ENCODE measurements around the gene ANAPC16. TPM values are rescaled to one million over a fixed set of nuclear protein-coding genes. Genes with fewer than 3 reads are reported as not detected.

Gene ANAPC16
- total RNA-seq, 1 donor from 2014 or later, result 113 TPM

DNA sequence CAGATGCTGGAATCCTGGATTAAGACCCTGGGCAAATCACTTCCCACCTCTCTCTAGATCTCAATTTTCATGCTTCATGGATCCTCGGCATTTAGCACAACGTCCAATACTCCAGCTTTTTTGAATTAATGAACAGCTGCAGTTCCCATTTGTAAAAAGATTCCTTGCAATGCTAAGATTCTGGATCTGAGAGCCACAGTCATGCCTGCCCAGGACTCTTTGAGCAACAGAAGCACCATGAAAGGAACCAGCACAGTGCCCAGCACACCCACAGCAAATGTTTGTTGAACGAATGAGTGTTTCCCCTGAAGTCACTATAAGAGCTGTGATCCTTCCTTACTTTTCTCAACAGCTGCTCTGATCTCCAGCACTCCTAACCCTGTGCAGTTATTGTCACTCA is 37.2 kb downstream of the ANAPC16 start:
- peaks cover 93% of the 10 kb centered on the region for H3K4me1 ChIP-seq

DNA sequence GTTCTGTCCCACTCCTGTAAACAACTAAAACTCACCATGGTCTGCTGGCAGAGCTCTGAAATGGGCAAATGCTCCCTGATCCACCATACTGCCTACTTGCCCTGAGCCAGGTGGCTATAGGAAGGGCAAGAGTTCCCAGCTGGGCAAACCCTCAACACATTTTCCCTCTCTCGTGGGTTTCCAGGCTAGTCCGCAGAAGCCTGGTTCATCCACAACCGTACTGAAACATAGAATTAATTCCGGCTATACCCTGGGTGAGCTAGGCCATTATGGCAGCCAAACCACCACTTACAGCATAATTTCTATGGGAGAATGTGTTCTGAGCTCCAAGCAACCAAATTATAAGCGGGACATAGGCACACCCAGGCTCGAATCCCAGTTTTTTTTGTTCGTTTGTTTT is 37.8 kb downstream of the ANAPC16 start:
- H3K4me1 ChIP-seq, result peaks cover 87% of the 10 kb centered on the region
- H3K9me3 ChIP-seq, result no peaks in the 10 kb centered on the region
- TF ChIP-seq, protein P1, sequence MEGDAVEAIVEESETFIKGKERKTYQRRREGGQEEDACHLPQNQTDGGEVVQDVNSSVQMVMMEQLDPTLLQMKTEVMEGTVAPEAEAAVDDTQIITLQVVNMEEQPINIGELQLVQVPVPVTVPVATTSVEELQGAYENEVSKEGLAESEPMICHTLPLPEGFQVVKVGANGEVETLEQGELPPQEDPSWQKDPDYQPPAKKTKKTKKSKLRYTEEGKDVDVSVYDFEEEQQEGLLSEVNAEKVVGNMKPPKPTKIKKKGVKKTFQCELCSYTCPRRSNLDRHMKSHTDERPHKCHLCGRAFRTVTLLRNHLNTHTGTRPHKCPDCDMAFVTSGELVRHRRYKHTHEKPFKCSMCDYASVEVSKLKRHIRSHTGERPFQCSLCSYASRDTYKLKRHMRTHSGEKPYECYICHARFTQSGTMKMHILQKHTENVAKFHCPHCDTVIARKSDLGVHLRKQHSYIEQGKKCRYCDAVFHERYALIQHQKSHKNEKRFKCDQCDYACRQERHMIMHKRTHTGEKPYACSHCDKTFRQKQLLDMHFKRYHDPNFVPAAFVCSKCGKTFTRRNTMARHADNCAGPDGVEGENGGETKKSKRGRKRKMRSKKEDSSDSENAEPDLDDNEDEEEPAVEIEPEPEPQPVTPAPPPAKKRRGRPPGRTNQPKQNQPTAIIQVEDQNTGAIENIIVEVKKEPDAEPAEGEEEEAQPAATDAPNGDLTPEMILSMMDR (IDR thresholded peaks at IDR 0.05), result no peak
- ATAC-seq (no peak), DNase-seq (no peak)
- intact Hi-C loops (cut with DNase I), result no loop called here
- peak overlapping the region; percentile 80 for H3K27ac ChIP-seq
- no peaks in the 10 kb centered on the region for H3K36me3 ChIP-seq
- no peak overlapping the region for H3K4me3 ChIP-seq
- H3K27me3 ChIP-seq (ENCODE audit: low read depth), result no peaks in the 10 kb centered on the region

More for the DNA sequence above, 37.2 kb downstream of the ANAPC16 start:
- no peak overlapping the region for H3K4me3 ChIP-seq
- no peaks in the 10 kb centered on the region for H3K9me3 ChIP-seq
- no peaks in the 10 kb centered on the region for H3K27me3 ChIP-seq (ENCODE audit: low read depth)
- no peak for DNase-seq
- peak overlapping the region; percentile 80 for H3K27ac ChIP-seq
- intact Hi-C loops (cut with DNase I), result no loop called here
- TF ChIP-seq, protein P1 (IDR thresholded peaks at IDR 0.05), result no peak
- H3K36me3 ChIP-seq, result no peaks in the 10 kb centered on the region
- no peak for ATAC-seq

DNA sequence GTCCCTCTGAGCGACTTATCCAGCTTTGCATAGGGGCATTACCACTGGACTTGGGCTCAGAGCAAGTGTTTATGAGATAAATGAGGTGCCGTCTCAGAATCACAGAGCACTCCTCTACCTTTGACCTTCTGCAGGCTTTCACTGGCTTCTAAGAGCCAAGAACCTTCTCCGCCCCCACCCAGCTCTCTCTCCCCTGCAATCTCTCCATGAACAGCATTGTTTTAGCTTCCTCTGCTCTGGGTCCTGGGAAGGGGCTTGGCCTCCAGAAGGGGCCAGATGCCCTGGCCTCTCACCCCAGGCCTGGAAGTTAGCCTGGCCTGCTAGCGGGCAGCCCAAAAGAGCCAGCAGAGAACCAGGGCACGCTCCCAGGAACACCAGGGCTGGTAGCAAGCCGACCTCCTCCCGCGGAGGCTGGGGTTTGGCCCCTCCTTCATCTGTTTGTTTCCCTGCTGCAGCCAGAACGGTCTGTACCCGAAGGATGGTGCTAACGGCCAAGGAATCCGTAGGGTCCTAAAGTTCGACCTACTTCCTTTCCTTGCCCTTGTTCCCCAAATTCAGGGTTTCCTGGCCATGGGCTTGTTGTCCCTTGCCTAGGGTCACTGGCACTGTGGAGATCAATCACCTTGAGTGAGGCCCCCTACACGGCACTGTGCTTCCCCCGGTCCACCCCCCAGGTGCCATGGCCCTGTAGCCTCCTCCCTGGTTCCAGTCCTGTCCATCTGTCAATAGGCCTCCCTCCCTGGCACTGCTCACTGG is 39.2 kb downstream of the ANAPC16 start:
- peaks cover 84% of the 10 kb centered on the region for H3K4me1 ChIP-seq

DNA sequence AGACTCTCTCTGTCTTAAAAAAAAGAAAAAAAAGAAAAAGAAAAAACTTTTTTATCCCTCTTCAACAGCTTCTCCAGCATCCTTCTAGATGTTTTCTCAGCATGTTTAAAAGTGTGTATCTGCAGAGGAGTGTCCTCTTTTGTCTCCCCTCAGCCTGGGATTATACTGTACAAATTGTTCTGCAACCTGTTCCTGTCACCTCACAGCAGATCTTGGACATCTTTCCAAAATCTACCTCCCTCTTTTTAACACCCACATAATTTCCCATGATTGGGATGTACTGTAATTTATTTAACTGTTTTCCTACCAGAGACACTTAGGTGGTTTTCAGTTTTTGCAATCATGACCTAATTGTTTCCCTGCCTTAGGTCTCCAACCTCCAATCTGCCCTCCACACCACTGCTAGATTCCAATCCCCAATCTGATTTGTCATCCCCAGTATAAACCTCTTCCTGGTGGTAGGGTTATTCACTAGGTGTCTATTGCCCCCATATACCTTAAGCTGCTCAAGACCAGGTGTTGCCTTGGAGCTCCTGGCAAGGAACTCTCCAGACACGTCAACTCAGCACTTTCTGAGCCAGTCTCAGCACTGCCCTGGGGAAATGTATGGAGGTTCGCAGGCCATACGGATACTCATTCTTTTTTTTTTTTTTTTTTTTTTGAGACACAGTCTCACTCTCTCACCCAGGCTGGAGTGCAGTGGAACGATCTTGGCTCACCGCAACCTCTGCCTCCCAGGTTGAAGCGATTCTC is 40.3 kb downstream of the ANAPC16 start:
- H3K4me1 ChIP-seq, result peaks cover 84% of the 10 kb centered on the region
- no peak overlapping the region for H3K4me3 ChIP-seq
- H3K36me3 ChIP-seq, result no peaks in the 10 kb centered on the region
- ATAC-seq (no peak), DNase-seq (no peak)
- TF ChIP-seq, protein P1 (IDR thresholded peaks at IDR 0.05), result no peak
- peak overlapping the region; percentile 80 for H3K27ac ChIP-seq
- H3K9me3 ChIP-seq, result no peaks in the 10 kb centered on the region
- H3K27me3 ChIP-seq (ENCODE audit: low read depth), result no peaks in the 10 kb centered on the region
- intact Hi-C loops (cut with DNase I), result no loop called here

More for the DNA sequence above, 39.2 kb downstream of the ANAPC16 start:
- intact Hi-C loops (cut with DNase I), result no loop called here
- peak overlapping the region; percentile 1 for H3K4me3 ChIP-seq
- H3K9me3 ChIP-seq, result no peaks in the 10 kb centered on the region
- peak; percentile 89 for DNase-seq
- TF ChIP-seq, protein P1 (IDR thresholded peaks at IDR 0.05), result no peak
- H3K27ac ChIP-seq, result peak overlapping the region; percentile 80
- H3K27me3 ChIP-seq (ENCODE audit: low read depth), result no peaks in the 10 kb centered on the region
- no peaks in the 10 kb centered on the region for H3K36me3 ChIP-seq
- ATAC-seq, result peak; percentile 95

DNA sequence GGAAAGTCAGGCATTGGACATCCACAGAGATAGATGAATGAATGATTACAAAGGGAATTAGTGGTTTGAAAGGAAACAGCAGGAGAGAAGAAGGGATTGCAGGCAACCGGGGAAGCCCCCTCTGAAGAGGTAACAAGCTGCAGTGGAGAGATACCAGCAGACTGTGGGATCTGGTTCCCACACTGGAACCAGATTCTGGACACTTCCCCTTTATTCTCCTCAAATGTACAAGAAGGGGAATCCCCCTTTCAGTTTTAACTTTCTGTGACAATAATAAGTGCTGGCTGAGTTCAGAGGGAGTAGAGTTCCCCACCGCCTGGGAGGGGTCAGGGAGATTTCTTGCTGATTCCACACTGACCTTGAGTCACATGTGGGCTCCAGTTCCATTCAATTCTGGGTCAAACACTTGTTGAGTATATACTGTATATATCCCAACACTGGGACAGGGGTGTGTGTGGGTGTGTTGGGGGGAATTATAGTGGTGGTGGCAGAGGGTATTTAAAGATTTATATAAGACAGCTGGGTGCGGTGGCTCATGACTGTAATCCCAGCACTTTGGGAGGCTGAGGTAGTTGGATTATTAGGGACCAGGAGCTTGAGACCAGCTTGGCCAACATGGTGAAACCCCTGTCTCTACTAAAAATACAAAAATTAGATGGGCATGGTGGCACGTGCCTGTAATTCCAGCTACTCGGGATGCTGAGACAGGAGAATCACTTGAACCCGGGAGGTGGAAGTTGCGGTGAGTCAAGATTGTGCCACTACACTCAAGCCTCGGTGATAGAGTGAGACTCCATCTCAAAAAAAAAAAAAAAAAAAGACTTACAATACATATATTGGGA is 41.5 kb downstream of the ANAPC16 start:
- Histone ChIP-seq H3K27me3 (ENCODE audit: low read depth) (no peaks in the 10 kb centered on the region), H3K9me3 (no peaks in the 10 kb centered on the region), H3K27ac (peak overlapping the region; percentile 25), H3K4me1 (peaks cover 83% of the 10 kb centered on the region), H3K36me3 (no peaks in the 10 kb centered on the region), H3K4me3 (no peak overlapping the region)
- TF ChIP-seq, protein P1 (IDR thresholded peaks at IDR 0.05), result no peak
- DNase-seq (no peak), ATAC-seq (peak; percentile 4 to 5)
- intact Hi-C loops (cut with DNase I), result no loop called here
